Measurements from ENCODE around the gene HPS6. TPM values are rescaled to one million over a fixed set of nuclear protein-coding genes. Genes with fewer than 3 reads are reported as not detected.

The HPS6 gene
- total RNA-seq, 4 donors from 2014 or later = 12.7 to 21.8 (median 19.4) TPM

DNA sequence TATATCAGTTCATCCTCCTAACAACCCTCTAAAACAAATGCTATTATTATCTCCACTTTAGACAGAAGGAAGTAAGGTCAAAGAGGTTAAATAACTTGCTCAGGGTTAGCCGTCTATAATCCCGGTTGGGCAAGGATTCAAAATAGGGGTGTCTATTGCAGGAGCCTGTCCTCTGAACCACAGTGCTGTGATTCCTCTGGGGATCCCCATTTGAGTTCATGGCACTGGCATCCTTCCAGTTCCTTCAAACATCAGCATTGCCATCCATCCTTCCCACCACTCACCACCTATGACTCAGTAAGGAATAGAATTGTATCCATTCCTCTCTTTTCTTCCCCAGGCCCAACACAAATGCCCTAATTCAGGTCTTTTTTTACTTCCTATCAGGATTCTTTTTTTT is 25.6 kb downstream of the HPS6 start:
- no peak for ATAC-seq
- no peaks in the 10 kb centered on the region for H3K9me3 ChIP-seq
- intact Hi-C loops (cut with DNase I; ENCODE audit: low total_unique reads) (no loop called here), in situ Hi-C loops (cut with MboI; ENCODE audit: low sequenced_read_pairs in 4 of 4) (no loop called here)
- H3K4me3 ChIP-seq = no peak overlapping the region
- DNase-seq = no peak
- no peak overlapping the region for H3K27ac ChIP-seq
- no peaks in the 10 kb centered on the region for H3K36me3 ChIP-seq
- no peak for TF ChIP-seq POLR2A (IDR thresholded peaks at IDR 0.05)
- TF ChIP-seq, protein P1, sequence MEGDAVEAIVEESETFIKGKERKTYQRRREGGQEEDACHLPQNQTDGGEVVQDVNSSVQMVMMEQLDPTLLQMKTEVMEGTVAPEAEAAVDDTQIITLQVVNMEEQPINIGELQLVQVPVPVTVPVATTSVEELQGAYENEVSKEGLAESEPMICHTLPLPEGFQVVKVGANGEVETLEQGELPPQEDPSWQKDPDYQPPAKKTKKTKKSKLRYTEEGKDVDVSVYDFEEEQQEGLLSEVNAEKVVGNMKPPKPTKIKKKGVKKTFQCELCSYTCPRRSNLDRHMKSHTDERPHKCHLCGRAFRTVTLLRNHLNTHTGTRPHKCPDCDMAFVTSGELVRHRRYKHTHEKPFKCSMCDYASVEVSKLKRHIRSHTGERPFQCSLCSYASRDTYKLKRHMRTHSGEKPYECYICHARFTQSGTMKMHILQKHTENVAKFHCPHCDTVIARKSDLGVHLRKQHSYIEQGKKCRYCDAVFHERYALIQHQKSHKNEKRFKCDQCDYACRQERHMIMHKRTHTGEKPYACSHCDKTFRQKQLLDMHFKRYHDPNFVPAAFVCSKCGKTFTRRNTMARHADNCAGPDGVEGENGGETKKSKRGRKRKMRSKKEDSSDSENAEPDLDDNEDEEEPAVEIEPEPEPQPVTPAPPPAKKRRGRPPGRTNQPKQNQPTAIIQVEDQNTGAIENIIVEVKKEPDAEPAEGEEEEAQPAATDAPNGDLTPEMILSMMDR (IDR thresholded peaks at IDR 0.05 in 4 of 5, conservative IDR thresholded peaks at IDR 0.05 in 1 of 5) = no peak
- H3K4me1 ChIP-seq = no peaks in the 10 kb centered on the region
- H3K27me3 ChIP-seq = no peaks in the 10 kb centered on the region

DNA sequence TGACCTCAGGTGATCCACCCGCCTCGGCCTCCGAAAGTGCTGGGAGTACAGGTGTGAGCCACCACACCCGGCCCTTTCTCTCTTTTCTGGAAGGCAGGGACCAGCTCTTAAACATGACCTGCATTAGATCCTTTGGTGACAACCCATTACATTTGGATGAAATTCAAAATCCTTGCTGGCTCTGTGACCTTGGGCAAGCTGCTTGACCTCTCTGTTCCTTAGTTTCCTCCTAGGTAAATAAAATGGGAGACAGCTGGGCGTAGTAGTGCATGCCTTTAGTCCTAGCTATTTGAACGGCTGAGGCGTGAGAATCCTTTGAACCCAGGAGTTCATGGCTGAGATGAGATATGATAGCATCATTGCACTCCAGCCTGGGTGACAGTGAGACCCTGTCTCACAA is 31.3 kb downstream of the HPS6 start:
- no peaks in the 10 kb centered on the region for H3K9me3 ChIP-seq
- in situ Hi-C loops (cut with MboI; ENCODE audit: low sequenced_read_pairs in 4 of 4) = no loop called here
- no peaks in the 10 kb centered on the region for H3K36me3 ChIP-seq
- DNase-seq (no peak), ATAC-seq (no peak)
- no peak overlapping the region for H3K4me3 ChIP-seq
- H3K27me3 ChIP-seq = no peaks in the 10 kb centered on the region
- H3K4me1 ChIP-seq = no peaks in the 10 kb centered on the region
- no peak for TF ChIP-seq POLR2A (IDR thresholded peaks at IDR 0.05)
- TF ChIP-seq, protein P1 (IDR thresholded peaks at IDR 0.05 in 4 of 5, conservative IDR thresholded peaks at IDR 0.05 in 1 of 5) = no peak
- intact Hi-C loops (cut with DNase I; ENCODE audit: low total_unique reads) = no loop called here
- no peak overlapping the region for H3K27ac ChIP-seq

DNA sequence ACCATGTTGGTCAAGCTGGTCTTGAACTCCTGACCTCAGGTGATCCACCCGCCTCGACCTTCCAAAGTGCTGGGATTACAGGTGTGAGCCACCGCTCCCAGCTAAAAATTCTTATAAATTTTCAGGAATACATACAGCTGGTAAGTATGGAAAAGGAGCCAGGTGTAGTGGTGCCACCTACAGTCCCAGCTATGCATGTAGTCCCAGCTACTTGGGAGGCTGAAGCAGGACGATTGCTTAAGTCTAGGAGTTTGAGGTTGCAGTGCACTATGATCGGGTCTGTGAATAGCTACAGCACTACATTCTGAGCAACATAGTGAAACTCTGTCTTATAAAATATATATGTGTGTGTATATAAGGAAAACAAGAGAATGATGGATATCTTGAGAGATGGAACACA is 36.0 kb downstream of the HPS6 start:
- Histone ChIP-seq H3K4me3 (no peak overlapping the region), H3K27me3 (no peaks in the 10 kb centered on the region), H3K9me3 (no peaks in the 10 kb centered on the region), H3K4me1 (no peaks in the 10 kb centered on the region), H3K27ac (no peak overlapping the region), H3K36me3 (no peaks in the 10 kb centered on the region)
- intact Hi-C loops (cut with DNase I; ENCODE audit: low total_unique reads) (no loop called here), in situ Hi-C loops (cut with MboI; ENCODE audit: low sequenced_read_pairs in 4 of 4) (no loop called here)
- DNase-seq = no peak
- ATAC-seq = no peak
- TF ChIP-seq, protein P1 (IDR thresholded peaks at IDR 0.05 in 4 of 5, conservative IDR thresholded peaks at IDR 0.05 in 1 of 5) = no peak
- no peak for TF ChIP-seq POLR2A (IDR thresholded peaks at IDR 0.05)

DNA sequence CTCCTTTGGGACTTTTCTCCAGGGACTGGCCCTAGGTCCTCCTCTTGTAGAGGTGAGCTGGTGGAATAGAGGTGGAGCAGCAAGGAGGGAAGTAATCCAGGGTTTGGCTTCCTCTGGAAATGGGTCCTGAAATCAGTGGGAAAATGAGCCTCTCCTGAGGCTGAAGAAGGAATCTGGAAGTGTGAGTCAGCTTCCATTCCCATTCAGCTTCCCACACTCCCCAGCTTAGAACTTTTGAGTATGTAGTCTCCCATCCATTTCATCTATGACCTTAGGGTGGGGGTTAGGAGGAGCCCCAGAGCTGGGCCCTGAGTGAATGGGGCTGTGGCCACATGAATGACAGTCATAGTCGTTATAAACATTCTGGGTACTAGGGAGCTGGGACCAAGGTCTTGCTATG is 37.3 kb downstream of the HPS6 start:
- TF ChIP-seq, protein P1 (IDR thresholded peaks at IDR 0.05 in 4 of 5, conservative IDR thresholded peaks at IDR 0.05 in 1 of 5) = no peak
- TF ChIP-seq POLR2A (IDR thresholded peaks at IDR 0.05) = no peak
- Histone ChIP-seq H3K36me3 (no peaks in the 10 kb centered on the region), H3K4me3 (no peak overlapping the region), H3K27me3 (no peaks in the 10 kb centered on the region), H3K27ac (no peak overlapping the region), H3K9me3 (no peaks in the 10 kb centered on the region), H3K4me1 (no peaks in the 10 kb centered on the region)
- DNase-seq = no peak
- ATAC-seq = no peak
- in situ Hi-C loops (cut with MboI; ENCODE audit: low sequenced_read_pairs in 4 of 4) = no loop called here
- intact Hi-C loops (cut with DNase I; ENCODE audit: low total_unique reads) = no loop called here

DNA sequence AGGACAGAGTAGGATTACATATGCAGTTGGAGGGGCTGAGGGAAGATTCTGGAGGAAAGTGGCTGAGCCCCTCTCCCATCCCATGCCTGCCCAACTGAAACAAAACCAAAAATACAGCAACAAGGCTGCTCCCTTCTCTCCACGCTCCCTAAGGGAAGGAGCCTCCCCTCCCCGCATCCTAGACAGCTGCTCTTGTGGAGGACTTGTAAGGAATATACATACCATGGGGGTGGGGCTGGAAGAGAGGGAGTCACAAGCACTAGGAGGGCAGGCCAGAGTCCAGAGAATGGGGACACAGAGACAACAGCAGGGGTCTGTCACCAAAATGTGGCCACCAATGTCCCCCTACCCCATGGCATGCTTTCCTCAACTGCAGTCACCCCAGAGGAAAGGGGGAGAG is 41.8 kb downstream of the HPS6 start:
- no peak for TF ChIP-seq POLR2A (IDR thresholded peaks at IDR 0.05)
- TF ChIP-seq, protein P1 (IDR thresholded peaks at IDR 0.05 in 4 of 5, conservative IDR thresholded peaks at IDR 0.05 in 1 of 5) = no peak
- Histone ChIP-seq H3K27me3 (no peaks in the 10 kb centered on the region), H3K4me1 (no peaks in the 10 kb centered on the region), H3K4me3 (no peak overlapping the region), H3K9me3 (no peaks in the 10 kb centered on the region), H3K27ac (no peak overlapping the region), H3K36me3 (peaks cover 0 to 41% of the 10 kb centered on the region in 2 donors)
- ATAC-seq (no peak), DNase-seq (no peak)
- in situ Hi-C loops (cut with MboI; ENCODE audit: low sequenced_read_pairs in 4 of 4) = no loop called here
- intact Hi-C loops (cut with DNase I; ENCODE audit: low total_unique reads) = no loop called here
